Lung microvascular endothelial cell (primary cell): ENCODE measurements around the gene TEDC1. TPM values are rescaled to one million over a fixed set of nuclear protein-coding genes. Genes with fewer than 3 reads are reported as not detected.

Experiments used
- DNase-seq, 2 donors: peaks; one replicate each; pipeline versions ENCODE4 v3.0.0 to v3.0.0-alpha.2; 2010; ENCODE audit warnings: low read depth in 2 of 2
- total RNA-seq: library from RNA; depleted of rRNA; stranded (reverse); fragments of >200 nt; gene quantifications from 2 replicates; pipeline ENCODE4 v1.2.1, GENCODE V29; 2014

Gene TEDC1
- total RNA-seq, 1 donor from 2014 or later = 2.8 TPM

DNA sequence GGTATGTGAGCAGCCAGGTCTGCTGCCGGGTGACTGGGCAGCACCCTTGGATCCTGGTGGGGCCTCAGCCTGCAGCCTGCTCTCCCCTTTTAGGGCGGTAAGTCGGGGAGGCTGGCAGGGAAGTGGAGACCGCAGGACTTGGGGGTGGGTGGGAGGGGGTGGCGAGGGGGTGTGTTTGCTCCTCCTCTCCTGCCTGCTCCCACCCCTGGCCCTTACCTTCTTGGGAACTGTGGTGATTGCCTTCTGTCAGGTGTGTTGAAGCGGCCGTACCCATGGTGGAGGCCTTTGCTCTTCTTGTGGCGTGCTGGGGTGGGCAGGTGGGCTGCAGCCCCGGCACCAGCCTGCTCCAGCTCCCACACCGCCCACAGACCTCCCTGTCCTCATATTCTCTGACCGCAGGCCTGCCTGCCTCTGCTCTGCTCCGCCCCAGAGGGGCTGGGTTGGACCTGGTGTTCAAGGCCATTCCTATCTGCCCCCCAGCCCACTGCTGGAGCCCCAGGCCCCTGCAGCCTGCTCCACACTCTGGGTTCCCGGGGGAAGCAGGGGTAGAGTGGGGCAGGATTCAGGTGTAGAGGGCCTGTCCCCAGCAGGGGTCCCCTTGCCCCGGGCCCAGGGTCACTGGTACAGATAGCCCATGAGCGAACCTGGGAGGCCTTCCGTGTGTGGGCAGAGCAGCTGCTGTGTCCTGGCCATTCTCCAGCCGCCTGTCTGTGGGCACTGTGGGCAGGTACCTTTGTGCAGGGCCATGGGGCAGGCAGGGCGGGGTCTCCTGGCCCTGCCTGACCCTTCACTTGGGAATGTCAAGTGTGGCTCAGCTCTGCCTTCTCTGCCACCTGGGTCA is 5.2 kb downstream of the TEDC1 start:
- no peak for DNase-seq

DNA sequence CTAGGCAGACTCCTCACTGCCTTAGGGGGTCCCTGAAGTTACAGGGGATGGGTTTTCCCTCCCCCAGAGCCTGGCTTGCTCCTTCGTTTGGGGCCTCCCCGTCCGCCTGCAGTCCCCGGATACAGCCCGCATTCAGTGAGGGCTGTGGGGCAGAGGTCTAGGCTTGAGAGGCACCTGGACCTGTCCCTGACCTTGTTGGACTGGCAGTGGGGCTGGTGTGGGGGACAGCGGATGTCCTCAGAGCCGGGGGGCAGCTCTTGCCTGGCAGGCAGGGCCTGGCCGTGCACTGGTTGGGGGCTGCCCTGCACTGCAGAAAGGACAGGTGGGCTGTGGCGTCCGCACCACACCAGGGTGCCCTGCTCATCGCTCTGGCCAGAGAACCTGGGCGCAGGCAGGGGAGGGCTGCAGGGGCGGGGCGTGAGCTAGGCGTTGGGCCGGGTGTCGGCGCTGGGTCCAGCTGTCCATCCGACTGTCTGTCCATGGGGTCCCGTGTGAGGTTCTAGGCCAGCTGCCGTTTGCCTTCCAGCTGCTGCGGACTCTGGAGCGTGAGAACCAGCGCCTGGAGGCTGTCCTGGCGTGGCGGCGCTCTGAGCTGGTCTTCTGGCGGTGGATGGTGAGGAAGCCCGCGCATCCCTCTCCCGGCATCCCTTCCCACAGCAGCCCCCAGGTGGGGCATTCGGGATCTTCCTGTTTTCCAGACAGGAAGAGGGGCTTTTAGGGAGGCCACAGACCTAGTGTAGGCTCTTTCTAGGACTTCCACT is 6.0 kb downstream of the TEDC1 start:
- no peak for DNase-seq

DNA sequence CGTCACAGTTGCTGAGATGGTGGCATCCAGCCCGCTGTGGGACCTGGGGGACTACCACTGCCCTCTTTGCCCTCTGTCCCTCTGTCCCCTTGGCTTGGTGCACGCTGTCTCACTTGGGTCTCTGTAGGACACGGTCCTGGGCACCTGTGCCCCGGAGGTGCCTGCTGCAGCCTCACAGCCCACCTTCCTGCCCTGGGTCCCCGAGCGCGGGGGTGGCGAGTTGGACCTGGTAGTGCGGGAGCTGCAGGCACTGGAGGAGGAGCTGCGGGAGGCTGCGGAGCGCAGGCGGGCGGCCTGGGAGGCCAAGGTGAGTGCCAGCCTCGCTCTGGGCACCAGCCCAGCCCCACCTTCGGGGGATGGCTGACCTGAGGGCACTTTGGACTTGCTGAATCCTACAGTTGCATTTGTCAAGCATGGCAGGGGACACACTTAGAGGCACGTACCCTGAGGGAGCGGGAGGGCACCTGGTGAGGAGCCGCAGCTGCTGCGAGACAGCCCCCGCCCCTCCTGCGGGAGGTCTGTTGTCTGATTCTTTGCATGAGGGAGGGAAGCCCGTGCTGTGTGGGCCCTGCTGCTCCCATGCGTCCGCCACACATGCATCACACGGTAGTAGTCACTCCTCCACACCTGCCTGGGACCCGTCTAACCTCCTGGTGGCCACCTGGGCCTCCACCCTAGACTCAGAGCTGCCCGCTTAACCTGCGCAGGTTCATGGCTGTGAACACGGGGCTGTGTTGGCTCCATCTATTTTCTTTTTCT is 6.8 kb downstream of the TEDC1 start:
- no peak for DNase-seq

DNA sequence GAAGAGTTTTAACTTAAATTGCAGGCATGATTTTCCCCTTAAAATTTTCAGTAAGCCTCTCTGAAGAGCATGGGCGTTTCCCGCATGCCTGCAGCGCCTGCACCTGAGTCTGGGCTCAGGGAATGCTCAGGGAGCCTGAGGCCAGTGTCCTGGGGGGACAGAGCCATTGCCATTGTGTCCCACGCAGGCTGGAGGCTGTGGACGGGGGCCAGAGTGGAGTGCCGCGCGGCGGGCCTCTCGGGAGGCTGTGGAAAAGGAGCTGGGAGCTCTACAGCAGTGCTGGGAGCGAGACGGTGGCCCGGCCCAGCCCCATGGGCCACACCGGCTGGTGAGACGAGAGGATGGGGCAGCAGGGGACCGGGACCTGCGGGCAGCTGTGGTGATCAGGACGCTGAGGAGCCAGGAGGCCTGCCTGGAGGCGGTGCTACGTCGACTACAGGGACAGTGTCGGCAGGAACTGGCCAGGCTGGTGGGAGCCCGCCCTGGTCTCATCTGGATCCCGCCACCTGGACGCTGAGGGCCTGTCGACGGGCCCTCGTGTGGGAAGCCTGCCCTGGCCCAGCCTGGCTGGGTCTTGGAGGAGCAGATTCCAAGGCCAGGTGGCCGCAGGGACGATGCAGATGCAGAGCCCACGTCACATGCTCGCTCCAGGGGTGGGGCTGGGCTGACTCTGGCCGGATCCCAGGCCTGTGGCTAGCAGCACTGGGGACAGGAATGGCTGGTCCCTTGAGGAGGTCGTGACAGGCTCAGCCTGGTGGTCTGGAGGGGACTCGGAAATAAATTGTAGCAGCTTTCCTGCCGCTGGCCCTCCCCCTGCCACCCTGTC is 7.6 kb downstream of the TEDC1 start:
- DNase-seq = no peak

DNA sequence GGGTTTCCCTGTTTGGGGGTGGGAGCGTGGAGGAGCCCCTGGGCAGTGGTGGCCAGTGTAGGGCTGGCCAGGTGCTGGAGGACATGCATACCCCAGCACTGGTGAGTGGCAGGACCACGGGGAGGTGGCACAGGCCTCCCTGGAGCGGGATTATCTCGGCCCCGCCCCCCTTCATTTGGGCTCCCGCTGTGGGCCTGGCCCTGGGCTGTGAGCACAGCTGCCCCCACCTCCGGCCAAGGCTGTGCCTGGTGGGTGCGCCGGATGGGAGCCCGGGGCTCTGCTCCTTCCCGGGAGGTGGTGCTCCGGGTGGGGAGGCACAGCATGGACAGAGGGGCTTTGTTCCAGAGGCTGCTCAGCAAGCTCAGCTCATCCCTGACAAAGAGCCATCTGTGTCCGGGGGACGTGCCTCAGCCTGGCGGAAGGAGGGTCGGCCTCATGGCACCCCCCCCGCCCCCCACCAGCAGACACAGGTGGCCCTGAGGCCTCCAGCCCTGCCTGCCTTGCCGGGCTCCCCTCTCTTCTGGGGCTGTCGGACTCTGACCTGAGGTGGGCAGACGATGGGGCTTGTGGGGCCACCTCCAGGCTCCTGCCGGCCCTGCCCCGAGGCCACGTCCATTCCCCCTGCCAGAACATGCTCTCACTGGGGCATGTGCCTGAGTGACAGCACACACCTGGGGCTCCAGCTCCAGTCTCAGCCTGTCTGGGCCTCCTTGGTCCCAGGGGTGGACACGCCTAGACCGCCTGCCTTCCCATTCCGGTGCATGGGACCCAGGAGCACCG is 8.4 kb downstream of the TEDC1 start:
- DNase-seq = no peak

DNA sequence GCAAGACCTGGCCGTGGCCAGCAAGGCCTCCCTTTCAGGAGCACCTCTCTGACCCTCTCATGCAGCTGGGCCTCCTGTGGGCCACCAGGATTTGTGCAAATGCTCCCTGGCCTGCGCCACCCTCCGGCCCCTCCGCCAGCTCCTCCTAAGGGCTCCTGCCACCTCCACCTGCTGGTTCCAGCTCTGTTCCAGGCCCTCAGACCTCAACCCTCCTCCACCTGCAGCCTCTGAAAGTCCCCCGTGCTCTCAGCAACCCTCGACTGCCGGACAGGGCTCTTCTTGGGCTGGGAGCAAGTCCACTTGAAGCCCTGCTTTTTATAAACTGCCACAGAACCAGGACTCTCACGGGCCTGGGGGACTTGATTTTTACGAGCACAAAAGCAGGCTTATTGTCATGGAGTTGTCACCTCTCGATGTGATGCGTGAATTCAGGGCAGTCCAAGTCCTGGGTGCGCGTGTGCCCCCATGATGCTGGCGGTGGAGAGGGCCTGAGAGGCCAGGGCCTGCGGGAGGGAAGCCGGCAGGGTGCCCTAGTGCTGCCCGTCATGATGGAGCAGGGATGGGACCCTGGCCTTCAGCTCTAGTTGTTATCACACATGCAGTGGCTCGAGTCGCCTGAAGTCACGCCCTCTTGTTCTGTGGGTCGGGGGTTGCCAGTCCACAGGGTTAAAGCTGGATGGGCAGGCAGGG is 9.1 kb downstream of the TEDC1 start:
- no peak for DNase-seq

DNA sequence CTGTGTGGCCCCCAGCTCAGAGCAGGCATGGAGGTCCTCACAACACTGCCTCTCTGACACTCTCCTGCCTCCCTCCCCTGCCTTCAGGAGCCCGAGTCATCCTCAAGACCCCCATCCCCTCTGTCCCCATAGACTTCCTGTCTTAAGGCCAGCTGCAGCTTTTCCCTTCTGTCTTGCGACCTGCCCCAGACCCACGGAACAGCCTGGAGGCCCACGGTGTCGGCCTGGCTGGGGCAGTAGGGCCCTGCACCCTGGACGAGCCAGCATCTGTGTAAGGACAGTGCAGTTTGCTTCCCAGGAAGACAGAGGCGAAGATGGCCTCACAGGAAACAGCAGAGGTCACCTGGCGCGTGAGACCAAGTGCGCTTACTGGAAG is 9.7 kb downstream of the TEDC1 start:
- no peak for DNase-seq

DNA sequence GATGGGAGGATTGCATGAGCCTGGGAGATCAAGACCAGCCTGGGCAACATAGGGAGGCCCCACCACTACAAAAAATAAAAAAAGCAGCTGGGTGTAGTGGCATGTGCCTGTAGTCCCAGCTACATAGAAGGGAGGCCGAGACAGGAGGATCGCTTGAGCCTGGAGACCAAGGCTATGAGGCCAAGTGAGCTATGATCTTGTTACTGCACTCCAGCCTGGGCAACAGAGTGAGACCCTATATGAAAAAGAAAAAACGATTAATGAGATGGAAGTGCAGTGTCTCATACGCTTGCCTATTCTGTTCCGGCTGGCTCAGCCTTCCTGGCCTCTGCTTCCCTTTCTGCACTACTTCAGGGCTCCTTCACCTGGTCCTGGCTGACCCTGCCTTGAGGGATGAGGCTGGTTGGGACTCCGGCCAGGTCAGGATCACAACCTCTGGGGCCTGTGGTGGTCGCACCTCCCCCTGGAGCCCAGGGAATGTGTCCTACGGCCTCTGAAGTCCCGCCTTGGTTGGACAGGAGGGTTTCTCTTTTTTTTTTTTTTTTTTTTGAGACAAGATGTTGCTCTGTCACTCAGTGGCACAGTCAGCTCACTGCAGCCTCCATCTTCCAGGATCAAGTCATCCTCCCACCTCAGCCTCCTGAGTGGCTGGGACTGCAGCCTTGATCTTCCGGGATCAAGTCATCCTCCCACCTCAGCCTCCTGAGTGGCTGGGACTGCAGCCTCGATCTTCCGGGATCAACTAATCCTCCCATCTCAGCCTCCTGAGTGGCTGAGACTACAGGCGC is 10.7 kb downstream of the TEDC1 start:
- no peak for DNase-seq

DNA sequence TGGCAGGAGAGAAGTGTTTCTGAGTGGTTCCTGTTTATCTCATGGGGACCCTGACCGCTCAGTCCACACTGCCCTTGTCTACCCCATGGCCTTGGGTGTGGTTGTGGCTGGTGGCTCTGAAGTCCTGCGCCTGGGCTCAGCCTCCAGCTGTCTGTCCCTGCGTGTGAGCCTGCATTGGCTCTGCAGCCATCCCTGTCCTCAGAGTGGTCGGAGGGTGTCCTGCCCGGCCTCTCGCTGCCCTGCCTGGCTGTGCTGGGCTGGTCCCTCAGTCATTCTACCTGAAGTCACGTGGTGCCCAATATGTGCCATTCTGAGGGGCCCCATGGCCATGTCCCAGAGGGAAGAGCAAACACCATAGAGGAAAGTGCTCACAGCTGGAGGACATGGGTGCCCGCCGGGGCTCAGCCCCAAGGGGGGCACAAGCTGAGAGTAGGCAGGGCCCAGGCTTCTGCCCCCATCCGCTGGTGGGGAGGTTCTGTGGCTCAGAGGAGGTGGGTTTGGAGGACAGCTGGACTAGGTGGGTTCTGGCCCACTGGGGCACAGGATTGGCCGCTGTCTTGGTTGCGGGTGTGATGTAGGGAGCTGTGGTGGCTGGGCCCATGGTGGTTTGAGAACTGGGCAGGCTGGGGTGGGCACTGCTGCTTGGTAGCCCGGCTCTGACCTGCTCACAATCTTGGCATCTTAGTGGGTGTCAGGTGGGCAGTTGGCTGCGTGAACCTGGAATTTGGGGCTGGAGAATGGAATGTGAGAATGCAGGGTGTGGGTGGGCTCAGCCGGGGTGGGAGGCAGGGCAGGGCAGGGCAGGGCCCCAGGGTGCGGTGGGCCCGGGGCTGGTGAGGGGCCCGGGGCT is 11.6 kb downstream of the TEDC1 start:
- no peak for DNase-seq

DNA sequence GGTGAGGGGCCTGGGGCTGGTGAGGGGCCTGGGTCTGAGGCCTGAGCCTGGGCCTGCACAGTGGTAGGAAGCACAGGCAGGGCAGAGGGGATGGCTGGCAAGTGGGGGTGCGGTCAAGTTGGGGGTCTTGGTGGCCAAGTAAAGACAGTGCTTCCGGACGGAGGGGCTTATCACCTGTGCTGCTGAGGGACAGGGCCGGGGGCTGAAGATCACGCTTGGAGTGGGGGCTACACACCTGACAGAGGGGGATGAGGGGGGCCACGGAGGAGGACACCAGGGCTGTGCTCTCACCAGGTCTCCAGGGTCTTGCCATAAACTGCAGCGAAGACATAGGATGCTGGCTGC is 12.2 kb downstream of the TEDC1 start:
- DNase-seq = no peak

DNA sequence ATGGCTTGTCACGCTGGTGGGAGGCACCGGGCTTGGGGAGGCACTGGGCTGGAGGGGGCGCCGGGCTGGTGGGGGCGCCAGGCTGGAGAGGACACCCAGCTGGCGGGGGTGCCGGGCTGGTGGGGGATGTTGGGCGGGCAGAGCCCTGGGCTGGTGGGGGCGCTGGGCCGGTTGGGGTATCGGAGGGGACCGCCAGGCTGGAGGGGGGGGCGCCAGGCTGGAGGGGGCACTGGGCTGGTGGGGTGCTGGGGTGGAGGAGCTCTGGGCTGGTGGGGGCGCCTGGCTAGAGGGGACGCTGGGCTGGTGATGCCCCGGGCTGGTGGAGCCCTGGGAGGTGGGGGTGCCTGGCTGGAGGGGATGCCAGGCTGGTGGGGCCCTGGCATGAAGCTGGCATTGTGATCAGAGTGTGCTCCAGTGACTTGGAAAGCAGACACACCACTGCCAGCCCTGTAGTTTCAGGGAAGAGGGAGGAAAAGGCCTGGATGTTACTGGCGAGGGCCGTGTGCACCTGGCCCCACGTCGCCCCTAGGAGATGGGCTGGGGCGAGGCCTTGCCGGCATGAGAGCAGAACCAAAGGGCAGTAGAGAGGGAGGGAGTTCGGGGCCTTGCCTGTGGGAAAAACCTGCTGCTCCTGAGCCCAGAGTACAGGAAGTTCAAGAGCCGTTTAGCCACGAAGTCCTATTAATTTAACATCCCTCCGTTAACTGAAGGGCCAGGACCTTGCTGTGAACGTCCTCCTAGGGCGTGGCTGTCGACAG is 13.1 kb downstream of the TEDC1 start:
- no peak for DNase-seq

DNA sequence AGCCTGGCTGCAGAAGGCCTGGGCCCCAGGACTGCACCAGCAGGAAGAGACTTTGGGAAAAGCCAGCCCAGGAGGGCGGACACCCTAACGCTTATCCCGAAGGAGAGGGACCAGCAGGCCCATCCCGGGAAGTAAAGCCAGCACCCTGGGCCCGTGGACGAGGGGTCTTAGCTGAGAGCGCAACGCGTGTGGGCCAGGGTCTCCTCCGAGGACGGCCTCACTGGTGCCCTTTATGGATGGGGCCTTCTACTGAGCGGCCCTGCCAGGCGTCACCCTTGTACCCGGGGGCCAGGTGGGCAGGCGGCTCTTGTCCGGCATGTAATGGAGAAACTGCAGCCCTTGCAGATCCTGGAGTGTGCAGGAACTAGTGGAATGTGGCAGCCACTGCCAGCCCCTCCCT is 14.1 kb downstream of the TEDC1 start:
- no peak for DNase-seq

DNA sequence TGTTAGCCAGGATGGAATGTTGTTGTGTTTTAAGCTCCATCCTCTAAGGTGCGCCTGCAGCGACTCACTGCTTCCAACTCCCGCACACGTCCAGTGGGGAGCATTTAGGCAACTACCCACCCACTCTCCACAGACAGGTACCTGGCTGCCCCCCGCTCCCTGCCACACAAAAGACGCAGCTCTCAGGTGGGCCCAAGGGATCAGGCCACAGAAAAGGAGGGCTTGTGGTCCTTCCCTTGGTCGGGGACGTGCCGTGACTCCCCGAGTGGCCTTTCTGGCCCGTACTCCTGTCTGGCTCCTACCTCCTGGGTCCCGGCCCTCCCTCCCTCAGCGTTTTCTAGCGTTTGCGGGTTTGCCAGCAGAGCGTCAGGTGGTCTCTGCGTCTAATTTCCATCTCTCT is 16.2 kb downstream of the TEDC1 start:
- DNase-seq = no peak

DNA sequence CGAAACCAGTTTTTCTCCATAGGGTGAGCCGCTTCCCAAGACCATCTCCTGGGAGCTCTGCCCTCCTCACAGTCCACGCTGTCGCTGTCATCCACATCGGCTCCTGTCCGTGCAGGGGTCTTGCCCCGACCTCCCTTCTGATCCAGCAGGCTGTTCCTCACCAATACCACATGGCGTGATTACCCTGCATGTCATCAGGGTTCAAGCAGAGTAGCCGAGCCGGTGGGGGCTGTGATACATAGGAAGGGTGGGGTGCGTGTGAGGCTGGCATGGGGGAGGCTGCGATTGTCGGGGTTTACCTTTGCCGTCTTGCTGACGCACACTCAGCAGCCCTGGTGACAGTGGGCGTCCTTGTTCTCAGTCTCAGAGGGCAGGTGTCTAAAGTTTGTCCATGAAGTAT is 17.0 kb downstream of the TEDC1 start:
- DNase-seq = no peak

DNA sequence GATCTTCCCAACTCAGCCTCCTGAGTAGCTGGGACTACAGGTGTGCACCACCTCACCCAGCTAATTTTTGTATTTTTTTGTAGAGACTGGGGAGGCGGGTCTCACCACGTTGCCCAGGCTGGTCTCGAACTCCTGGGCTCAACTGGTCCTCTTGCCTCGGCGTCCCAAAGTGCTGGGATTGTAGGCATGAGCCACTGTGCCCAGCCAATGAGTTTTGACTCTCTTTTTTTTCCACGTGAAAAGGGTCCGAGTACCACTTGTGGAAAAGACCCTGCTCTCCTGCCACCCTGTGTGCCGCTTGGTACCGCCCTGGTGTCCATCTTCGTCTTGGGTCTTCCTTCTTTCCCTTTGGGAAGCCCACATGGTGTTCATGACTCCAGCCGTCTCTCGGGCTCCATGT is 17.6 kb downstream of the TEDC1 start:
- DNase-seq = no peak

DNA sequence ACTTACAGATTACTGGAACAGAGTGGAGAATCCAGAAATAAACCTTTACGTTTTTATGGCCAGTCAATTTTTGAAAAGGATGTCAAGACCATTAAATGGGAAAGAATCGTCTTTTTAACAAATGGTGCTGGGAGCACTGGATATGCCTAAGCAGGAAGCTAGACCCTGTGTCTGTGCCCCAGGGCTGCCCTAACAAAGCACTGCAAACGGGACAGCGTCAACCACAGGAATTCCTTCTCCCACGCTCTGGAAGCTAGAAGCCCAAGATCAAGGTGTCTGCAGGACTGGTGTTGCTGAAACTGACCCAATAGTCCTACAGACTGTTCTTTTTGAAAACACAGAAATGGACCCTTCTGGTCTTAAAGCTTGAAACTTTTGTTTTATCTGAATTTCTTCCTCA is 26.1 kb downstream of the TEDC1 start:
- DNase-seq = no peak

DNA sequence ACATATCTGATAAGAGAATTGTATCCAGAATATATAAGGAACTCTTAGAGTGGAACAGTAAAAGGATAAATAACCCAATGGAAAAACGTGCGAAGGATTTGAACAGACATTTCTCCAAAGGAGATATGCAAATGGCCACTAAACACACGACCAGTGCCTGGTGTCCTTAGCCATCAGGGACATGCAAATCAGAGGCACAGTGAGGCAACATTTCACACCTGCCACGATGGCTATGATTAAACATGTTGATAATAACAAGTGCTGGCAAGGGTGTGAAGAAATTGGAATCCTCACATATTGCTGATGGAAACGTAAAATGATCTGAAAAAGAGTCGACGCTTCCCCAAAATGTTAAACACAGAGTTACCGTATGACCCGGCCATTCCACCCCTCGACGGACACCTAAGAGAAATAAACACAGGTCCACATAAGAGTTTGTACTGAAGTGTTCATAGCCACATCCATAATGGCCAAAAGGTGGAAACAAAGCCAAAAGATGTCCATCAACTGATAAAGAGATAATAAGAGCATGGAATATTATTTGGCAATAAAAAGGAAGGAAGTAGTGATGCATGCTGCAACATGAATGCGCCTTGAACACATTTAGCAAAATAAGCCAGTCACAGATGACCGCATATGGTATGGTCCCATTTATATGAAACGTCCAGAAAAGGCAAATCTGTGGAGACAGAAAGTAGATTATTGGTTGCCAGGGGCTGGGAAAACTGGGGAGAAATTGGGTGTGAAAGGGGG is 29.1 kb downstream of the TEDC1 start:
- no peak for DNase-seq
